ENCODE results near the gene TCN2. TPM values are rescaled to one million over a fixed set of nuclear protein-coding genes. Genes with fewer than 3 reads are reported as not detected.
"Not testable (repeated sequence)": the region's sequence is repeated elsewhere in the genome, so short reads cannot be mapped to it uniquely, and the experiment has no call there.

TCN2 gene
- polyA plus RNA-seq (2012; ENCODE audit: insufficient read depth, insufficient read length): not detected

GRCh38 chr22:30606455-30607299, at the start of gene TCN2:
TSS of gene TCN2 (plus strand) at chr22:30607174. CDS start at chr22:30607332, 158 bp downstream.
- H3K4me3 ChIP-seq (ENCODE audit: low read length): no peak within 1 kb of the TSS
- no peak for DNase-seq (ENCODE audit: low read depth, low spot score)

- no peak overlapping the region for H3K4me3 ChIP-seq (ENCODE audit: low read length)
- no peak for DNase-seq (ENCODE audit: low read depth, low spot score)
Observed at GRCh38 chr22:30557243-30557642, 49.7 kb upstream of the TCN2 start.

- no peak for DNase-seq (ENCODE audit: low read depth, low spot score)
- H3K4me3 ChIP-seq (ENCODE audit: low read length): no peak overlapping the region
Observed at GRCh38 chr22:30559889-30560288, 47.1 kb upstream of the TCN2 start.

- DNase-seq (ENCODE audit: low read depth, low spot score); H3K4me3 ChIP-seq (ENCODE audit: low read length): not testable (repeated sequence)
Observed at GRCh38 chr22:30560643-30561202, 46.3 kb upstream of the TCN2 start.

GRCh38 chr22:30561402-30562189, 45.4 kb upstream of the TCN2 start:
- no peak for DNase-seq (ENCODE audit: low read depth, low spot score)
- no peak overlapping the region for H3K4me3 ChIP-seq (ENCODE audit: low read length)

GRCh38 chr22:30562366-30562765, 44.6 kb upstream of the TCN2 start:
- no peak overlapping the region for H3K4me3 ChIP-seq (ENCODE audit: low read length)
- DNase-seq (ENCODE audit: low read depth, low spot score): no peak

- DNase-seq (ENCODE audit: low read depth, low spot score): no peak
- H3K4me3 ChIP-seq (ENCODE audit: low read length): no peak overlapping the region
Observed at GRCh38 chr22:30564045-30564760, 42.8 kb upstream of the TCN2 start.

- DNase-seq (ENCODE audit: low read depth, low spot score): no peak
- no peak overlapping the region for H3K4me3 ChIP-seq (ENCODE audit: low read length)
Observed at GRCh38 chr22:30564761-30565119, 42.2 kb upstream of the TCN2 start.

GRCh38 chr22:30565341-30565740, 41.6 kb upstream of the TCN2 start:
- no peak for DNase-seq (ENCODE audit: low read depth, low spot score)
- no peak overlapping the region for H3K4me3 ChIP-seq (ENCODE audit: low read length)

- H3K4me3 ChIP-seq (ENCODE audit: low read length): no peak overlapping the region
- DNase-seq (ENCODE audit: low read depth, low spot score): no peak
Observed at GRCh38 chr22:30566125-30566524, 40.8 kb upstream of the TCN2 start.

GRCh38 chr22:30567277-30567676, 39.7 kb upstream of the TCN2 start:
- DNase-seq (ENCODE audit: low read depth, low spot score); H3K4me3 ChIP-seq (ENCODE audit: low read length): not testable (repeated sequence)

- H3K4me3 ChIP-seq (ENCODE audit: low read length): no peak overlapping the region
- no peak for DNase-seq (ENCODE audit: low read depth, low spot score)
Observed at GRCh38 chr22:30568137-30568805, 38.7 kb upstream of the TCN2 start.

GRCh38 chr22:30569674-30570202, 37.2 kb upstream of the TCN2 start:
- DNase-seq (ENCODE audit: low read depth, low spot score): no peak
- H3K4me3 ChIP-seq (ENCODE audit: low read length): no peak overlapping the region

- no peak for DNase-seq (ENCODE audit: low read depth, low spot score)
- H3K4me3 ChIP-seq (ENCODE audit: low read length): no peak overlapping the region
Observed at GRCh38 chr22:30572210-30572609, 34.8 kb upstream of the TCN2 start.

GRCh38 chr22:30572840-30573593, 34.0 kb upstream of the TCN2 start:
- no peak for DNase-seq (ENCODE audit: low read depth, low spot score)
- H3K4me3 ChIP-seq (ENCODE audit: low read length): no peak overlapping the region

- DNase-seq (ENCODE audit: low read depth, low spot score): no peak
- no peak overlapping the region for H3K4me3 ChIP-seq (ENCODE audit: low read length)
Observed at GRCh38 chr22:30573594-30574094, 33.3 kb upstream of the TCN2 start.

GRCh38 chr22:30574095-30574981, 32.6 kb upstream of the TCN2 start, which contains the start of gene GAL3ST1:
TSS of gene GAL3ST1 (minus strand) at chr22:30574665. CDS start at chr22:30557392, 17,273 bp downstream.
- no peak for DNase-seq (ENCODE audit: low read depth, low spot score)
- no peak within 1 kb of the TSS for H3K4me3 ChIP-seq (ENCODE audit: low read length)
